Stimulated activated CD4-positive, alpha-beta T cell treated with anti-CD3 and anti-CD28 coated beads, Interleukin-12 subunit alpha, Interleukin-12 subunit beta, amount 100 ng/mL, for 48 hours (primary cell): Measurements from ENCODE around the gene STIM1.

Experiments
- DNase-seq, 3 donors: peaks; one replicate each; pipeline ENCODE4 v3.0.0-alpha.2; 2020; ENCODE audit warnings: low read depth in 2 of 3, low spot score in 1 of 3

STIM1 gene

GRCh38 chr11:3830088-3830487 lies 25.4 kb upstream of the STIM1 start:
- no peak for DNase-seq

GRCh38 chr11:3830730-3831129 lies 24.7 kb upstream of the STIM1 start:
- no peak for DNase-seq

- no peak for DNase-seq
Measured at GRCh38 chr11:3831378-3832239, 23.9 kb upstream of the STIM1 start.

- DNase-seq, result no peak
Measured at GRCh38 chr11:3832816-3833215, 22.6 kb upstream of the STIM1 start.

- DNase-seq, result no peak
Measured at GRCh38 chr11:3833449-3833848, 22.0 kb upstream of the STIM1 start.

- no peak for DNase-seq
Measured at GRCh38 chr11:3834349-3834663, 21.2 kb upstream of the STIM1 start.

- DNase-seq, result no peak
Measured at GRCh38 chr11:3834664-3835461, 20.6 kb upstream of the STIM1 start.

- no peak for DNase-seq
Measured at GRCh38 chr11:3835751-3836150, 19.7 kb upstream of the STIM1 start.

GRCh38 chr11:3836903-3837302 lies 18.6 kb upstream of the STIM1 start:
- no peak for DNase-seq

- DNase-seq, result no peak
Measured at GRCh38 chr11:3837793-3838192, 17.7 kb upstream of the STIM1 start.

GRCh38 chr11:3838504-3838903 lies 17.0 kb upstream of the STIM1 start:
- DNase-seq, result no peak

- no peak for DNase-seq
Measured at GRCh38 chr11:3840004-3840869, 15.2 kb upstream of the STIM1 start.

- DNase-seq, result peak in 1 of 3 donors; percentile 90
Measured at GRCh38 chr11:3840870-3841425, 14.5 kb upstream of the STIM1 start, which contains the start of gene RHOG. RHOG (minus strand) TSS chr11:3840959; CDS start chr11:3828138, 12,821 bp downstream.

GRCh38 chr11:3841426-3842350 lies 13.8 kb upstream of the STIM1 start:
- peak in 2 of 3 donors; percentile 85 to 95 for DNase-seq

GRCh38 chr11:3843326-3843725 lies 12.1 kb upstream of the STIM1 start:
- no peak for DNase-seq

- DNase-seq, result no peak
Measured at GRCh38 chr11:3845246-3845645, 10.2 kb upstream of the STIM1 start.

GRCh38 chr11:3845670-3846069 lies 9.8 kb upstream of the STIM1 start:
- no peak for DNase-seq

GRCh38 chr11:3849297-3849874 lies 6.1 kb upstream of the STIM1 start:
- peak in 1 of 3 donors; percentile 78 for DNase-seq

GRCh38 chr11:3853545-3853842 lies 2.0 kb upstream of the STIM1 start:
- no peak for DNase-seq
